HG03558 (cell line): Measurements from ENCODE around the gene EPSTI1.

Source experiments
- ATAC-seq: cut with Tn5 transposase; IDR thresholded peaks from one replicate; pipeline ENCODE4 v1.9.1; 2021; ENCODE audit warnings: moderate number of reproducible peaks; ENCODE audit not compliant: unreplicated experiment; ENCODE audit errors: extremely low read depth

Gene EPSTI1

DNA sequence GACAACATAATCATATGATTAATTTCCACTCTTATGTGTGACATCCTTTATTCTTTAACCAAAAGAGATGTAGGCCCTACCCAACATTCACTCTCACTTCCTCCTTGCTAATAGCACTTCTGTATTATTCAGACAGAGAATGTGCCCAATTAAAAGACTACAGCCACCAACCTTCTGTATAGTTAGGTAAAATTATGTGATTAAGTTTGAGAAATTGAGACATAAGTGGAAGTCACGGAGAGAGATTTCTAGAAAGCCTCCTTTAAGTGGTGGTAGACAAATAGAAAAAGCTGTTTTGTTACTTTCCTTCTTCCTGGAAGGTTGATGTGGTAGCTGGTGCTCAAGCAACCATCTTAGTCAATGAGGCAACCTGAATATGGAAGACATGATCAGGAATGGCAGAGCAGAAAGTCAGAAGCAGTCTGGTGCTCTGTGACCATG, 14.8 kb downstream of the EPSTI1 start:
- no peak for ATAC-seq

DNA sequence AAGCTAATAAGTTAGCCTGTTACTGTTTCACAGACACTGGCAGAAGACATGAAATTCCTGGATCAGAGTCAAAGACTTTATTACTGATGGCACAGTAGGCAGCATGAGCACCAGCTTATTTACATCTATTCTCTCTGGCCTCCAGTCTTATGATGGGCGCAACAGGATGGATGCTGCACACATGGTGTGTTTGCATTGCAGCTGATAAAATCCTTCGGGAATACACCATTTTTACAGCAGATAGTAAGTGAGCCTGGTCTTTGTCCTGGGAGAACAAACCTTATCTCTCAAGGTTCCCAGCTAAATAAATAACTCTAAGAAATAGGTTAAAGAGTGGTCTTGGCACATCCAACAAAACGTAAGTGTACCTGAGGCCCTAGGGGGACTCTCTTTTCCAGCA, 16.0 kb downstream of the EPSTI1 start:
- no peak for ATAC-seq

DNA sequence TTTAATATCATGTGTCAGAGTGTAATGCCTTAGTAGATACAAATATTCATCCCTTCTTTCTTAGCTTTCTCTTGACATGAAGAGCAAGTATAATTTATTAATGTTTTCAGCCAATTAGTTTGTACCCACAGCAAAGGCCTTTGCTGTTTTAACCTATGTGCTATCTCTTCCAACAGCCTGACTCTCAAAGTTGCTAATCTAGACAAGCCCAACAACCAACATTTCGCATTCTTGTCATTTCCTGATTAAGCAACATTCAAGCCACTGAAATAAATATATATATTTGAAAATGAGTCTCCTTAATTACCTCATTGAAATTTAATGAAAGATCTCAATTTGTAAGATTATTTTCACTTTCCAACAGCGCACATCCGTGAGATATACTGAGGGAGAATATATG, 18.5 kb downstream of the EPSTI1 start:
- no peak for ATAC-seq

DNA sequence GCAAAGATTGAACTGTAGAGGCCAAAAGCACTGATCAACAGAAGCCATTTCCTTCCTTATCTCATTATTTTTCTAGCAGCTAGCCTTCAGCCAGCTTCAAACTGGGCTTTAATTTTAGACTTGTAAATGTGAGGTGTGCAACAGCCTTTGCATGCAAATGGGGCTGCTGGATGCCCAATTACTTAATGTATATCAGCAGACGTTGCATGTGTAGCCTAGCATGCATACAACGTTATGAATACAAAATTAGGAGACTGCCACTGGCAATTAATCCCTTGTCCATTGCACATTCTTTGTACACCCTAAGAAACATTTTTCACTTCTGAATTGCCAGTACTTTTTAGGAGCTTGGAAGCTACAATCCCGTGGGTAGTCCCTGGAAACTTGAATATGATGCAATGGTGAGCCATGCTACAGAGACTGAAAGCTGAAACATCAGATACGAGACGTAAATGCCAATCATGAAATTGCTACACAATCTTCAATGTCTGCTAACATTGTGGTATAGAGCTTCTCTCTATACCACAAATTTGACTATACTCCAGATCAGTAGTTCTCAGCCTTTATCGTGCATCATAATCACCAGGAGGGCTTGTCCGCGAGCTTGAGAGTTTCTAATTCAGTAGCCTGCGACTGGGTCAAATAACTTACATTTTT, 20.2 kb downstream of the EPSTI1 start:
- ATAC-seq = no peak

DNA sequence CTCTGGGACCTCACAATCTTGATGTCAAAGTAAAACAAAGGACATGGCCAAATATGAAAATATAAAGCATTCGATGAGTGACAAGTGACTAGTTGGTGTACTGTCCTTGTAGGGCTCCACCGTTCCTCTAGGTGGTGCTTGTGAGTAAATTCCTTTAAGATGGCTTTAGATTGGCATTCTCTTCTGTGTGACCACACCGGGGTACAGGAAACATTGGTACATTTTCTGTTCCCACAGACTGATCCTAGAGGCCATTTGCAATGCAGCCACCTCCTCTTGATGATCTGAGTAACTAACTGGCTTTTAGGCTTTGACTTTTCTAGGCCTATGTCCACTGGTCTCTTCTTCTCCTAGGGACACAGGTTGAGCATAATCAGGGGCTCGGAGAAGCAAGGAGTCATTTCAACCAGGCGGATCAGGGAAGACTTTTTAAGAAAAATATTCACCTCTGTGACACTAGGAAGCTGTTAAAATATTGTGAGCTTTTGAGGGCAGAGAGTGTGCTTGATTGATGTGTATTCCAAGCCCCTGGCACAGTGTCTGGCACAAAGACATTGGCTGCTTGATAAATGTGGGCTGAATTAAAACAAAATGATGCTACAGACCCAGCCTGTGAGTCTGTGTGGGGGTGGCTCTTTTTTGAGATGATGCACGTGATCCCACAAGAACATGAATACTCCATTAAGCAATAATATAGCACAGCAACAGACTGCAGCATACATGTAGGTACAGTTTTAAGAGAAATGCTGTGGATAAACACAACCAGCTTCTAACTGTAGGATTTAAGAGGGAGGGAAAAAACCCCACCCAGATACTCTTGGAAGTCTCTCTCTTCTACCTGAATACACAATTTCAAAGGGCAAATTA, 21.0 kb downstream of the EPSTI1 start:
- ATAC-seq = no peak

DNA sequence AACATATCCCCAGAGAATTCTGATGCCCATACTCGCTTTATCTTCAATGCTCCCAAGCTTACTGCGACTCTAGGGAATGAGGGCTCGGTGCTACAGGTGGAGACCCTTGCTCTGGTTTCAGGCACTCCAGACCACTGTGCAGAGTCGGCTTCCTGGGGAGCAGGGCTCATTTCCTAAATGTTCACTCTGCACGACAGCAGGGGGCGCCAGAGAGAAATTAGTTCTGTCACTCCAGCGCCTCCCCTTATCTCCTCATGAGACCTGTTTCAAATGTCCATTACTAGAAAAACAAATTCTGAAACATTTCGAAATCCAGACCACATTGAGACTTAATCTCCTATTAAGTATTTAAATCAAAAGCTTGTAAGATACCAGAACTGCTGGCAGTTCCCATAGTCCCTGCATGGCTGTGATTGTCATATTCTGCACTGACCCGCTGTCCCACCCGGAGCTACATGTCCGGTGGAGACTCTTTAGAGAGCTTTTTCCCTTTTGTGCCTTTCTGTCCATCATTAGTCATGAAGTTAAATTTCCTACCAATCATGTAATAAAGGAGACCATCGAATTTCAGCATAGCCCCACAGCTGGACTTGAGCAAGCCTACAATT, 22.4 kb downstream of the EPSTI1 start:
- ATAC-seq = no peak

DNA sequence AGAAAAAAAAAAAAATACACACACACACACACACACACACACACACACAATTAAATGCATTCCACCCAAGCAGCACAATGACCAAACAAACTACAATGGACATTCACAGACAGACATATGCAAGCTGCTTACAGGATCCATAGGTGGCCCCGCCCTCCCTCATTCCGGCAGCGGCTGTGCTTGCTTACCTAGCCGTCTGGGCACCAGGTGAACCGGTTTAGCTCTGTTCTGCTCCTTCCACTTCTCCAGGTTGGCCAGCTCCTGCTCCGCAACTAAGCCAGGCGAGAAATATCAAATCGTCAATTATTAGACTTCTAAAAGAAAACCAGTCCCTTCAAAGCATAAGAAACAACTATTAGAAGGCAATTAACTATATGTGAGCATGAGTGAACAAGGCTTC, 23.1 kb downstream of the EPSTI1 start:
- no peak for ATAC-seq

DNA sequence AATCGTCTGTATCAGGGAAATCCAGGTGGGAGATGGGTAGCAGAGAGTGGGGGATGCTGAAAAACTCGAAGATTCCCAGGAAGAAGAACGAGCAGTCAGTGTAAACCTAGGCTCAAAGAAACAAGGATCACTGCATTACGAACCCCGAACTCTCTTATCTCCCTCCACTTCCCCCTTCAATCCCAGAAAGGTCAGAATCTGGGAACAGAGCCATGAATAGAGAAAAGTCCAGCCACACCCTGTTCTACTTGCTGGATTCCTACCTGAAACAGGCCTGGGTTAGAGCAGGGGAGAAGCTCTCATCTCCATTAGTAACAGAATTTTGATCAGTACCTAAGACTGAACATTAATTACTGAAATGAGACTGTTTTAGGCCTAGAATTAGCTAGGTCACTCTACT, 24.4 kb downstream of the EPSTI1 start:
- no peak for ATAC-seq

DNA sequence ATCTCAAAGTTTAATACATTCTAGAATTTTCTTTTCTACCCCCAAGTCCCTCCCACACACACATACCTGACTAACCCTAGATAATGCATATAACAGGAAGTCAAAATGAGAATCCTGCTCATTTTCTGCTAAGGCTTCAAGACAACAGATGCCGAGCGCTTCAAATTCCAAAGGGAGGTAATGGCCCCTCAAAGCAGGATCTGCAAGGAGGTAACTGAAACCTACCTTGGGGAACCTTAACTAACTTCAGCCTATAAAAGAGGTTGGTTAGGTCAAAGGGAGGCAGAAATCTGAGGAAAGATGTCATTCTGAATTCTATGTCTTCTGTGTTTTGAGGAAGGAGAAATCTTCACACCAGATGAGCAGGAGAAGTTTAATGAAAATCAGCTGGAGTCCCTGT, 26.8 kb downstream of the EPSTI1 start:
- no peak for ATAC-seq

DNA sequence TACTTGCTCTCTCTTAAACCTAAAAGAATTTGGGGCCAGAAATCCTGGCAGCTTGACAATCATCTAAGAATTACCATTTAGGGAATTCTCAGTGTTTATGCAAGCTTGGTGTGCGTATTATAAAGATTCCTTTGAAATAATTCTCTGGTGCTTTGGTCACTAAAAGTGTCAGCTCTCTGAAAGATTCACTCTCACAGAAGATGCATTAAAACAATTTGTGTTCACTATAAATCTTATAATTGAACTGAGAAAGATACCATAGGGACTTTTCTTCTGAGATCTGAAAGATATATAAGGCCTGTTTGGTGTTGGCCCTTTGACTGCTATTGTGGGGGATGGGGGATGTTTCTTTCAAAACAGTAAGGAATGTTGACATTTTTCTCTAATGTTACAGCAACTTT, 27.3 kb downstream of the EPSTI1 start:
- ATAC-seq = no peak

DNA sequence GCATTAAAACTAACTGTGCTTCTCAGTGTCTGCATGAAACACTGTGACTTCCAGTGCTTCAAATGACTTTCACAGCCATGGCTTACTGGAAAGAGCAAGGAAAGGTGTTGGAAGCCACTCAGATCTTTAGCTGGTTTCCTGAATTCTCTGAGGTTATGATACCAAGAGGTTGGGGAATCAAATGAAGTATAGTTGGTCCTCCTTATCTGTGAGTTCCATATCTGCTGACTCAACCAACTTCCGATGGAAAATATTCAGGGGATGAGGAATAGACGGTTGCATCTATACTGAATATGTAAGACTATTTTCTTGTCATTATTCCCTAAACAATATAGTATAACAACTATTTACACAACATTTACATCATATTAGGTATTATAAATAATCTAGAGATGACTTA, 32.4 kb downstream of the EPSTI1 start:
- ATAC-seq = no peak

DNA sequence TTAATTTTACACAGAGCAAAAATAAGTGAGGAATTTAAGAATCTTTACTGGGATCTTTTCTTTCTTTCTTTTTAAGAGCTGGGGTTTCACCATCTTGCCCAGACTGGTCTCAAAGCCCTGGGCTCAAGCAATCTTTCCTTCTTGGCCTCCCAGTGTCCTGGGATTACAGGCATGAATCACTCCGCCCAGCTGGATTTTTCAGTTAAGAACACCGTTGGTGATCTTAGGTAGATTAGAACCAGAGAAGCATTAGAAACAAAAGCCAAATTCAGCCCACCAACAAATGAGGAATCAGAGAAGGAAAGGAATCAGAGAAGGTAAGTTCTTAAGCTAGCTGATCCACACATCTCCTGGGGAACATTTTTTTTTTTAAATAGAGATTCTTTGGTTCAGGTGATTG, 34.2 kb downstream of the EPSTI1 start:
- ATAC-seq = no peak

DNA sequence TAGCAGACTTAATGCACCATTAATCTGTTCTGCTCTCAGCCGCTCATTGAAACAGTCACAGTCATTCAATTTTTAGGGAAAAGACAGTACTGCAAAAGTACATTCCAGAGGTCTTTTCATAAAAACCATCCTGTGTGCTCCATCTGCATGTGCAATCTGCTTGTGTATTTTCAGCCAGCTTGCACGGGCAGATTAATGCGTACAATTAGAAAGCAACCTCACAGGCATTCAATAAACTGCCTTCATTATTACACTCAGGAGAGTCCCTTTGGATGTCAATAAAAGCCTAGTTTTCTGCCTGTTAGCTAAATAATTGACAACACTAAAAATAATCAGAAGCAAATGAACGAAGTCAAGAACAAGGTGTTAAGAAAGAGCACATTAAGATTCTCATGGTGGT, 41.9 kb downstream of the EPSTI1 start:
- no peak for ATAC-seq

DNA sequence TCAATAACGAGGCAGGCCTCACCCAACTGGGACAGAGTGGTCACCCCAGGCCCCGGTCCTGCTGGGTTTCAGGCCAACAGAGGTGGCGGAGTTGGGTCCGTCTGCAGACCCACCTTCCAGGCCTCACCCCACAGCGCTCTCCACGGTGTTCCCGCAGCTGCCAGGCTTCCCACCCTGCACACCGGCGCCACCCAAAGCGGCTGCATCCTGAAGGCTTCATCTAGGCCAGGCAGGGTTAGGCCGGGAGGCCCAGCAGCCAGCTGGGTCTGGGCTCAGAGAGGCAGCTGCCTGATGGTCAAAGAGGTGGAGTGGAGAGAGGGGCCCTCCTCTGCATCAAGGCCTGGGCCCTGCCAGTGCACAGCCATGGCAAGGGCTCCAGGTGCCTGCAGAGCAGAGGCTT, 44.1 kb downstream of the EPSTI1 start:
- ATAC-seq = no peak

DNA sequence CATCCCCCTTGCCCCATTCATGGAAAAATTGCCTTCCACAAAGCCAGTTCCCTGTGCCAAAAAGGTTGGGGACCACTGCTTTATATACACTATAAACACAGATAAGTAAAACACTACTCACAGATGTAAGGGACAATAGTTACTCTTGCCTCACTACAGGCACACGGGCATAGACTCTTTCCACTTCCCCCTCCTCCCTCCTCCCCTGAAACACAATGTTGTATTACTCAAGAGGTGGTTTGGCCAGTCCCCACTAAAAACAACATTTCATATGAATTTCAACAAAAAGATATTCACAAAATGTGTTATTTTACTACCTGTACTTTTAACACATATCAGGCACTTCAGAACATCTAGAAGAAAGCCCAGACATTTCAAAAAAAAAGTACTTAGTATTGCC, 45.1 kb downstream of the EPSTI1 start:
- ATAC-seq = no peak

DNA sequence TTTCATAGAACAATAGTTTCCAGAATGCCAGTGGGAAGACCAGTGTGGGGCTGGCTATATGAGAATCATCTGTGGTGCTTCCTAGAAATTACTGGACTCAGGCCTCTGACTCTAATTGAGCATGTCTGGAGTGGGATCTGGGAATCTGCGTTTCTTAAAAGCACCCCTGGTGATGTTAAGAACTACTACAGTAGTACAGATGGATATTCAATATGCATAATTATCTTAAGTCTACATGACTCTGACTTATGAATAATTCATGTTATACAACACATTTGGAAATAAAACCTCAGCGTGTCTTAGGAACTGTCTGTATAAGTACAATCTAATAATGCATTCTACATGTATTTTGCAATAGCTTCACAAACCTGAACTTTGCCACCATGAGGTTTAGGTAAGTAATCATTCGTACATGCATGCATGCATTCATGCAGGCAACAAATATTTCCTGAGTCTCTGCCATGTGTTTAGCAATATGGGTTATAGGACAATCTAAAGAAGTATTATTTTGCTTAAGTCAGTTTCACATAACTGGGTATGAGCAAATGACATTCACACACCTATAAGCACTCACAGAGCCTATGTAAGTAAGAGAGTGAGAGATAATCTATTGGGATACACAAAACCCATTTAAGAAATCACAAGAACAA, 62.0 kb downstream of the EPSTI1 start:
- ATAC-seq = no peak

DNA sequence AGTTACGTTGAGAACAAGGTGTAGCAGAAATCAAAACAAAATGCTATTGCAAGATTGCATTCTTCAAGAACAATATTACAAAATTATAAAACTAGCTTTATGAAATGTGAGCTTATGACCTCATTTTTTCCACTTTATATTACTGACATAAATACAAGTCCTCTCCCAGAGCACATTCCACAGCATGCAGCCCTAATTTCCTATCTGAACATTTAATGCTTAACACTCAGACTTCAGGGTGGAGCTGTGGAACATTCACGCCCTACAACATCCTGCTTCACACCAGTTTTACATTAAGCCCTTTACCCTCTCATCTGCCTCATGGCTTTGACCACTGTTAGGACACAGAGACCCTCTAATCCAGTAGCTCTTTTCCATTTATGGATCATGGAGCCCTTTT, 65.5 kb downstream of the EPSTI1 start:
- no peak for ATAC-seq

DNA sequence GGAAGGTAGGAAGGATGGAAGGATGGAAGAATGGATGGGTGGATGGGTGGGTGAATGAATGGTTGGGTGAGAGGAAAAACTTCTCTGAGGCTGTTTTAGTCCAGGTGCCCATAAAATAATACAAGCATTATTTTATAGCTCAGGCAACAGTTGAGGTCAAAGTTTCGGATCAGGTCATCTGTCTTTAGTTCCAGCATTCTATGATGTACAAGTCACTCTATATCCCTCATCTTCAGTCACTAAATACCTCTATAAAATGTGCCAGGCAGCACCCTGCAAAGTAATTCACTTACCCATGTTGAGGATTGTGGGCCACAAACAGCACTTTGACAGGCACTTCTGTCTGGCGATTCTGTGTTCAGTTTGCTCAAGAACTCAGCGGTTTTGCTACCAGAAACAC, 66.0 kb downstream of the EPSTI1 start:
- ATAC-seq = no peak

DNA sequence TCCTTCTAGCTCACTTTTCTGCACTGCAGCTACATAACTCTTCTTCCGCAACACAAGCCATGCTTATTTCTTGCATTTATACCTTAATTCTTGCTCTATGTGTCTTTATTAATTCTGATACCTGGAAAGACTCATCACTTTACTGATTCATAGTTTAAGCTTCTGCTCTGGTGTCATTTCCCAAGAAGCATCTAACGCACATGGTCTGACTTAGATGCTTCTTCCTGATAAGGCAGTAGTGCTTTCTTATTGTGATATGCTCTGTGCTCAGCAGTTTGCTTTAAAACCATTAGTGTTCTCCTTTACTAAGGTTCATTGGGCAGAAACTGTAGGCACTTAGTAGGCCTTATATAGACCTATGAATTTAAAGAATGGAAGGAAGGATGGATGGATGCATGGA, 66.4 kb downstream of the EPSTI1 start:
- ATAC-seq = no peak

DNA sequence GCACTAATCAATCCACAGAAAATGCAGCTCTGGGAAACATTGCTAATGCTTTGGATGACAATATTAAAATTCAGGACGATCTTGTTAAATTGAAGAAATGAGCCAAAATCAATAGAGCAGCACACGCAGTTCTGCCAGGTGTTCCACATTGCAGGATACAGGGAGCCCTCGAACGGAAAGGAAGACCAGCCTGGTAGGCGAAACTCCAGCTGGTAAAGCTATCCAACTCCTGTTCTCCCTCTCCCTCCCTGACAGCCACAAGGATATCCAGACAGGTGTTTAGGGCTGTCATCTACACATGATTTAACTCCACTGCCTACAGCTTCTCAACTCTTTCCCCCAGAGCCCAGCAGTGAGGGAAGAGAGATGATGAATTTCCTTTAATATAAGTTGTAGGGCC, 67.7 kb downstream of the EPSTI1 start:
- no peak for ATAC-seq

DNA sequence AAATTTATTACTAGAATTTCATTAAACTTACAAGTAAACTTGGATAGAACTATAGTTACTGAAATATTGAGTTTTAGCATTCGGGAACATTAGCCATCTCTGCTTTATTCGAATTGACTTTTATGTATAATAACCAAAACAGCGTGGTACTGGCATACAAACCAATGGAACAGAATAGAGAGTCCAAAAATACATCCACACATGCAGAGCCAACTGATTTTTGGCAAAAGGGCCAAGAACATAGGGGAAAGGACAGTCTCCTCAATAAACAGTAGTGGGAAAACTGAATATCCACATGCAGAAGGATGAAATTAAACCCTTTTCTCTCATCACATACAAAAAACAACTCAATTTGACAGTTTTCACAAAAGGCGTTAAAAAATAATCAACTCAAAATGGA, 84.3 kb downstream of the EPSTI1 start:
- no peak for ATAC-seq
